COLO668 (cell line): ENCODE data around the gene CLPSL1.
"Not testable (repeated sequence)": the region's sequence is repeated elsewhere in the genome, so short reads cannot be mapped to it uniquely, and the experiment has no call there.

Experiments used
- DNase-seq: peaks from one replicate; lab custom pipeline; 2025; ENCODE audit not compliant: unreplicated experiment; lab: John Stamatoyannopoulos, UW

CLPSL1 gene, protein sequence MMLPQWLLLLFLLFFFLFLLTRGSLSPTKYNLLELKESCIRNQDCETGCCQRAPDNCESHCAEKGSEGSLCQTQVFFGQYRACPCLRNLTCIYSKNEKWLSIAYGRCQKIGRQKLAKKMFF

DNA sequence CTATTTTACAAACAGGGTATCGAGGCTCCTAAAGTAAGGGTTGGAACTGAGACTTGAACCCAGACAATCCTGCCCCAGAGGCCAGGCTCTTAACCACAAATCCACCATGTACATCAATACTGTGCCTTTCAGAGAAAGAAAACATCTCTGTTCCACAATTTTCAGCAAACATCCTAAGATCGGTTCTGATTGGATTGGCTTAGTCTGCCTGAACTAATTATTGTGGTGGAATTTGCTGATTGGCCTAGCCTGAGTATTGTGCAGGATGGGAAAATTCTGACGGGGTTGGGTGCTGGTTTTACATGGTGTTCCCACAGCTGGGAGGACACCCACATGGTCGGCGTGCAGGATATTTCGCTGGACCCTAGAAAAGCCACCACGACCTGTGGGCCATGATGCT lies at the start of gene CLPSL1:
CLPSL1 (plus strand) TSS at position 301 of the 400 bp plus-strand sequence; CDS start at position 393, 92 bp downstream.
- no peak for DNase-seq

DNA sequence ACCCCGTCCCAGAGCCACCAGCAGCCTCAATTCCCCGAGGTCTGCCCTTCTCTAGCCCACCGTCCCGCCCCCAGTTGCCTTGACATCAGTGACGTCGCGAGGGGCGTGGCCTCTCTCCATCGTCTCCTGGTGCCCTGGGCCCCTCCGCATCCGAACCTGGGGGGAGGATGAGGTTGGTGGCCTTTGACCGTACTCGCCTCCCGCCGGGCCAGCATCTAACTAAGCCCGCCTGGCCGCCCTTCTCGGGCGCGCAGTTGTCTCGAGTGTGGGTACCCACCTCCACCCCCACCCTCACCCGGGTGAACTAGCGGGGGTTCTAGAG lies 49.4 kb upstream of the CLPSL1 start:
- DNase-seq, result peak; percentile 83

DNA sequence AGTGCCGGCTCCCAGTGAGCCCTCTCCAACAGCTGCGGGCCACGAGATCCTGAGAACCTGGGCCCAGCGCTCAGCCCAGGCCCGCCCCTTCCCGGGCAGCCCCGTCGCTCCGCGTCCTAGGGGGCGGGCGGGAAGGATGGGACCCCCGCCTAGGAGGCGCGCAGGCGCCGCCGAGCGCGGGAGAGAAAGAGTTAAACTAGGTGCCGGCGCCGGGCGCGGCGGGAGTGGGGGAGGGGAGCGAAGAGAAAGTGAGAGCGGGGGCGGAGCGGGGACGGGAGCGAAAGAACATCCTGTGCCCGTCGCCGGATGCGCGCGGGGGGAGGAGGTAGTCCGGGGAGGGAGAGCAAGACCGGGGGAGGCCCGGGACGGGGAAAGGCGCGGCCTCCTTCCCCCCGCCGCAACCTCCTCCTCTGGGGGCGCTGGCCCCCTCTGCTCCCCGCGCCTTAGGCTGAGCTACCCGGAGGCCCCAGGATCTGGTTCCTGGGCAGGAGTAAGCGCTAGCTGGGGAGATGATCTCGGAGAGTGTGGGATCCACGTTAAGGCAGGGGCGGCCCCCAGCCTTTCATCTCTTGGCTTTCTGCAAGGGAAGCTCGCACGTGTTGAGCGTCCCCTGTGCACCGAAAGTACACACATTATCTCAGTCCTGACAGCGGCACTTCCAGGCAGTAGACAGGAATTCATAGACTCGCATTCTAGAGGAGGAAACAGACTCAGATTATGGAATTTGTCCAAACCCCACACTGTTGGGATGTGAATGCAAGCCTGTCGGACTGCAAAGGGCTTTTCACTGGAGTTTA lies 48.9 kb upstream of the CLPSL1 start:
- peak; percentile 87 for DNase-seq

GRCh38 chr6:35733633-35734032 lies 47.2 kb upstream of the CLPSL1 start:
- no peak for DNase-seq

DNA sequence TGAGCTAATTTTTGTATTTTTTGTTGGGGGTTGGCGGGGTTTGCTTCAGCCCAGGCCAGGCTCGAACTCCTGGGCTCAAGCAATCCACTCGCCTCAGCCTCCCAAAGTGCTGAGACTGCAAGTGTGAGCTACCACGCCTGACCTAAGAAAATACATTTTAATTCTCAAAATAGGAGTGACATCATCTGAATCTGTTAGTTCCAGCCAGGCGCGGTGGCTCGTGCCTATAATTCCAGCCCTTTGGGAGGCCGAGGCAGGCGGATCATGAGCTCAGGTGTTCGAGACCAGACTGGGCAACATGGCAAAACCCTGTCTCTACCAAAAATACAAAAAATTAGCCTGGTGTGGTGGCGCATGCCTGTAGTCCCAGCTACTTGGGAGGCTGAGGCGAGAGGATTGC lies 46.5 kb upstream of the CLPSL1 start:
- DNase-seq, result not testable (repeated sequence)

DNA sequence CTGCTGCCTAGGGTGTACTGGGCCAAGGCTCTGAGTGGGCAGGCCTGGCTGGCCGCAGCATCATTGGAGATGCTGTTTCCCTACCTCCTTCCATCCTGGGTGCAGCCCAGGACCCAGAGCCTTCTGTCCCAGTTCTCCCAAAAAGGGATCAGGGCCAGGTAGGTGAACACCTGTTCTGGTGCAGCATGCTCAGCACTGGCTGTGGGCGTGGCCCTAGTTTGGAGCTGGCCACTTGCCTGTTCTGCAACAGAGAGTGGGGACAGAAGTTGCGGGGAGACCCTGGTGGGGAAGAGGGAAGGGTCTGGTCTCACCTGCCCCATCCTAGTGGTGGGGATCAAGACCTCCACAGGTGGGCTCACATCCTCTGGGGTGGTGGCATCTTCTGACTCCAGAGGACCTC lies 45.4 kb upstream of the CLPSL1 start:
- no peak for DNase-seq

DNA sequence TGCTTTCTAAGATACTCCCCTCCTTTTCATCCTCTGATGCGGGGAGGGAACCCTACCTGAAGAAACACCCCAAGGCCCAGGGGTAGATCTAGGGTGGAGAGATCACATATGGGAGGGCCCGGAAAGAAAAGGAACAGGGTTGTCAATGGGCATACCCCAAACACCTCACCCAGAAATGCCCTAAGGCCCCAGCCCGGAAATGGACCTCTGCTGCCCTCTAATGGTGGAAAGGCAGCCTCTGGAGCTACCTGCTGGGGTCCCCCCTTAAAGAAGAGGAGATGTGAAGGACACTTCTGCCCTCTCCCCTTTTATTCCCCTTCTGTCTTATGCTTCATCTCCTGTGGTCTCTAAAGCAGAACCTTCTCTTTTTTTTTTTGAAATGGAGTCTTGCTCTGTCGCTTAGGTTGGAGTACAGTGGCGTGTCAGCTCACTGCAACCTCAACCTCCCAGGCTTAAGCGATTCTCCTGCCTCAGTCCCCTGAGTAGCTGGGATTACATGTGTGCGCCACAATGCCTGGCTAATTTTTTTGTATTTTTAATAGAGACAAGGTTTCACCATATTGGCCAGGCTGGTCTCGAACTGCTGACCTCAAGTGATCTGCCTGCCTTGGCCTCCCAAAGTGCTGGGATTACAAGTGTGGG lies 44.4 kb upstream of the CLPSL1 start:
- peak; percentile 65 for DNase-seq

DNA sequence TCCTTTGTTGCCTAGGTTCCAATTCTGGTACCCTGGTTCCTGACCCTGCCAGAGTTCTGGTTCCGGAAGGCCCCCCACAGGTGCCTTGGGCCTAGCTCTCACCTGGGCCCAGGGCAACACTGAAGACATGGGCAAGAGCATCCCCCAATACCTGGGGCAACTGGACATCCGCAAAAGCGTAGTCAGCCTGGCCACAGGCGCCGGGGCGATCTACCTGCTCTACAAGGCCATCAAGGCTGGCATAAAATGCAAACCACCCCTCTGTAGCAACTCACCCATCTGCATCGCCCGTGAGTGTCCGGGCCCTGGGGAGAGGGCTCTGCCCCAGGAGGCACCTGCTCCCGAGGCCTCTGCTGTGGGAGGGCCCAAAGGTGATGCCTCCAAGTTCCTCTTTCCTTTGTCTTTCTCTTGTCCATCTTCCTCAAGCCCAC lies 43.8 kb upstream of the CLPSL1 start, which contains the start of gene ARMC12:
ARMC12 (plus strand) TSS at position 51 of the 431 bp plus-strand sequence; CDS start at position 128, 77 bp downstream.
- no peak for DNase-seq

GRCh38 chr6:35737413-35738211 lies 43.2 kb upstream of the CLPSL1 start:
- no peak for DNase-seq

DNA sequence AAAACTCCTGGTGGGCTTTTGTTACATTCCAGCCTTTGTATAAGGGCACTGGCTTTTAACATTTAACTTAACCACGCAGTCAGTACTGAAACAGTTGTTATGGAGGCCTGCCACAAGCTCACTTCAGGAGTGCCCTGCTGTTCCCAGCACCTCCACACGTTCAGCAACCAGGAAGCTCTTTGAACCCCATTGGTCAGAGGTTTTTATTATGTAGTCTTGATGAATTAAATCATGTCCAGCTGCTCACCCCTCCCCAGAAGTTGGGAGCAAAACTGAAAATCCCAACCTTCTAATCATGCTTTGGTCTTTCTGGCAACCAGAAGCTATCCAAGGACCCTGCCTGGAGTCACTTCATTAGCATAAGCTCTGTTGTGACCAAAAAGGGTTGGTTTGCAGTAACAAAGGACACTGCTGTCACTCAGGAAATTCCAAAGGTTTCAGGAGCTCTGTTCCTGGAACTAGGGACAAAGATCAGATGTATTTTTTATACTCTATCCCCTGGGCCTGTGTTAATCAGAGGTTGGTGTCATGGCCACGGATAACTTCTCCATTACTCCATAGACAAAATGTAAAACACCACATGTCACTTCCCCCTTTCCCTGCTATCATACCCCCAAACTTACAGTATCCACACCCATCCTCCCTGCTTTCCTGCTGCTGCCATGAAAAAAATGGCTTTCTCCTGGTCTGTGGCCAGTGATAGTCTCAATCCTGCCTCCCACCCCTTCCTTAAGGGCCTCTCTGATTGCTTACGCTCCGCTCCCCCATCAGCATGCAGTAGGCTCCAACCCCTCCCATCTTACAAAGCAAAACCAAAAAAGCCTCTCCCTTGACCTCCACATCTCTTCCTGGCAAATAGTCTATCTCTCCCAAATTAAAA lies 40.9 kb upstream of the CLPSL1 start:
- DNase-seq, result no peak

DNA sequence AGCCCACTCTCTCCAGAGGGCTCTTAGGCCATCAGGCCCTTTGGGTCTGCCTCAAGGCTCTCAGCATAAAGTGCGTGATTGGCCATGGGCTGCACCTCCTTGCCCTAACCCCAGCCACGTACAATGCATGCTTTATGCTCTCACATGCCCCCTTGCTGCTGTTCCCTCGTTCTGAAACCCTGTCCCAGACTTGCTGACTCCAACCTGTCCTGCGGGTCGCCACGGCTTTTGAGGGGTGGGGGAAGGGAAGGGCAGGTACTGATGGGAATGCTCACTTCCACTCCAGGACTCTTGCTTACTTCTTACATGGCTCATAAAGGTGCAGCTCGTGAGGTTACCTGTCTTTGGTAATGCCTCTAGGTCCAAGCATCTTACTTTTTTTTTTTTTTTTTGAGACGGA lies 38.0 kb upstream of the CLPSL1 start:
- DNase-seq, result no peak

- no peak for DNase-seq
These were observed 35.3 kb upstream of the CLPSL1 start for GRCh38 chr6:35745509-35745908.

GRCh38 chr6:35746516-35746915 lies 34.3 kb upstream of the CLPSL1 start:
- DNase-seq, result no peak

DNA sequence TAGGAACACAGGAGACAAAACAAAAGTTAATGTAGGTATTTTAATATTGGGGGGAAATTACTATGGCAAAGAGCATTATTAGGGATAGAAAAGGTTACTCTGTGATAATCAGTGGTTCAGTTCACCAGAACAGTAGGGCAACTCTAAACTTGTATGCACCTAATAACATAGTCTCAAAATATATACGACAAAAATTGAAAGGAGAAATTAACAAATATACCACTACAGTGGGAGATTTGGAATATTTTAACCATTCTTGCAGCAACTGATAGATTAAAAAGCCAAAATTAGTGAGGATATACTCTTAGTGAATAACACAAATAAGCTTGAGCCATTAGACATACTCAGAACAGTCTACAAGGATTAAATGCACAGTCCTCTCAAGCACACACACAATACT lies 32.9 kb upstream of the CLPSL1 start:
- DNase-seq, result no peak

DNA sequence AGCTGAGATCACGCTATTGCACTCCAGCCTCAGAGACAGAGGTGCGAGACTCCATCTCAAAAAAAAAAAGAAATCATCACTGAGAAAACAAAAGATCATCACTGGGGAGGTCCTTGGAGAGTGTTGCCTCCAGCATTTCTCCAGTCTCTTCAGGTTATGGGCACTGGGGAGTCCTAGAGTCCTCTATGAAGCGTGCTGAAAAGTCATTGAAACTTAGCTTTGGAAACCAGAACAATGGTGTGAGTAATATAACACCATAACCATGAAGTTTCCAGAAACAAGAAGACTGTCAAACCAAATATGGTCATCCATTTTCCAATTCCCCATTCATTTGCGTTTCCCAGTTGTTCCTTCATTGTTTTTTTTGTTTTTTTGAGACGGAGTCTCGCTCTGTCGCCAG lies 30.3 kb upstream of the CLPSL1 start:
- no peak for DNase-seq

DNA sequence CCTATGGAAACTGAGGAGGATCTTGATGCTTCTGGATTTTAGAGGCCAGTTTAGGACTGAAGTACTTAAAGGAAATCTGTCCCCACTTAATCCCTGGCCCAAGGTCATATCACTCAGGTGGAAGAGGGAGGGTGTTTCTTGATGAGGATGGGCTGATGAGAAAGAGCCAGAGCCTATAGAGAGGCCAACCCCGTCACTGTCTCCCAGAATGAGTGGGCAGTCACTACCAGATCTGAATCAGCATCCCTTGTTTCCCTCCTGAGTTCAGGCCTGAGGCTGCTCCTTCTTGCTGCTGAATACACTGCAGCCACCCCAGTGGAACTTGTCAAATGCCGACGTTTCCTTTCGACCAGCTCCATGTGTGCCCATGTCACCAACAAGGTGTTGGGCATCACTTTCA lies 29.2 kb upstream of the CLPSL1 start:
- DNase-seq, result no peak

GRCh38 chr6:35752330-35752729 lies 28.5 kb upstream of the CLPSL1 start:
- no peak for DNase-seq

GRCh38 chr6:35754452-35755277 lies 26.2 kb upstream of the CLPSL1 start:
- peak; percentile 6 for DNase-seq

GRCh38 chr6:35755278-35755924 lies 25.4 kb upstream of the CLPSL1 start:
- no peak for DNase-seq
